OCI-LY7 (cell line): ENCODE data around the gene MTCH2. TPM values are rescaled to one million over a fixed set of nuclear protein-coding genes. Genes with fewer than 3 reads are reported as not detected.
A peak's percentile ranks its signal among the peaks of the same experiment; 100 is the strongest.

ENCODE experiments used
- BruUV-seq: library from RNA; stranded (reverse); fragments of 400-500 nt; replicated peaks from 2 replicates; lab custom pipeline; 2021; lab: Mats Ljungman, UMichigan
- CTCF ChIA-PET: fragments of 300-600 bp; sonication (Branson Sonifier 250); formaldehyde crosslinking; loops from one replicate; lab custom pipeline; 2022; ENCODE audit warnings: antibody characterized with exemption; ENCODE audit not compliant: unreplicated experiment; lab: Charles Lee
- POLR2A ChIA-PET: fragments of 300-600 bp; sonication (Branson Sonifier 250); formaldehyde crosslinking; loops from one replicate; lab custom pipeline; 2022; ENCODE audit warnings: antibody characterized with exemption; lab: Charles Lee
- DNase-seq: peaks from one replicate; pipeline ENCODE4 v3.0.0-alpha.2; 2015; ENCODE audit warnings: low spot score
- H2AFZ ChIP-seq: fragments of 200-600 bp; sonication (generic), shearing (Covaris generic); 2 replicates; pipeline ENCODE4 v1.6.1; 2014; ENCODE audit warnings: mild to moderate bottlenecking, antibody characterized with exemption, low read length, moderate library complexity
- H3K27ac ChIP-seq: fragments of 200-600 bp; sonication (generic); 2 replicates; pipeline ENCODE4 v1.5.1; 2014; ENCODE audit warnings: mixed run types, low read depth, mild to moderate bottlenecking, moderate library complexity, low read length, inconsistent platforms; ENCODE audit not compliant: poor library complexity, severe bottlenecking
- H3K36me3 ChIP-seq: fragments of 200-600 bp; sonication (generic); 2 replicates; pipeline ENCODE4 v1.6.1; 2014; ENCODE audit warnings: mild to moderate bottlenecking, antibody characterized with exemption, low read length, moderate library complexity, mixed read lengths; ENCODE audit not compliant: insufficient read depth
- H3K4me1 ChIP-seq: fragments of 200-600 bp; sonication (generic); 2 replicates; pipeline ENCODE4 v1.5.1; 2014; ENCODE audit warnings: mild to moderate bottlenecking, low read length; ENCODE audit not compliant: insufficient read depth, poor library complexity, severe bottlenecking
- H3K4me2 ChIP-seq: fragments of 200-600 bp; sonication (generic); 2 replicates; pipeline ENCODE4 v1.6.1; 2014; ENCODE audit warnings: mild to moderate bottlenecking, low read length
- H3K4me3 ChIP-seq: fragments of 200-600 bp; sonication (generic); 2 replicates; pipeline ENCODE4 v1.5.1; 2014; ENCODE audit warnings: mild to moderate bottlenecking, low read depth, low read length; ENCODE audit not compliant: poor library complexity, severe bottlenecking
- H3K79me2 ChIP-seq: fragments of 200-600 bp; sonication (generic); 2 replicates; pipeline ENCODE4 v1.6.1; 2016; ENCODE audit warnings: low read depth, mild to moderate bottlenecking, low read length, moderate library complexity, mixed read lengths; ENCODE audit not compliant: insufficient read depth
- H3K9me2 ChIP-seq: fragments of 200-600 bp; sonication (generic); 2 replicates; pipeline ENCODE4 v1.6.1; 2016; ENCODE audit warnings: mild to moderate bottlenecking, low read length, mixed read lengths; ENCODE audit not compliant: insufficient read depth
- H3K9me3 ChIP-seq: fragments of 200-600 bp; sonication (generic); 2 replicates; pipeline ENCODE4 v1.6.1; 2014; ENCODE audit warnings: mild to moderate bottlenecking, mixed run types, low read length, mixed read lengths
- H4K20me1 ChIP-seq: fragments of 200-600 bp; sonication (generic); 2 replicates; pipeline ENCODE4 v1.6.1; 2014; ENCODE audit warnings: mild to moderate bottlenecking, antibody characterized with exemption, low read length, moderate library complexity, mixed read lengths; ENCODE audit not compliant: insufficient read depth
- CTCF ChIP-seq: fragments of 200-600 bp; sonication (generic); conservative IDR thresholded peaks from 2 replicates; pipeline ENCODE4 v1.5.1; 2014; ENCODE audit warnings: mild to moderate bottlenecking, antibody characterized with exemption, low read length, moderate library complexity, mixed read lengths
- EZH2phosphoT487 ChIP-seq: fragments of 200-600 bp; sonication (generic); IDR thresholded peaks from 2 replicates; pipeline ENCODE4 v1.6.1; 2018; ENCODE audit warnings: low read depth, borderline replicate concordance, mild to moderate bottlenecking, mixed run types, antibody characterized with exemption, low read length, moderate library complexity, mixed read lengths
- intact Hi-C: fragments of 100-400 bp; cut with micrococcal nuclease; formaldehyde crosslinking; loops from one replicate; pipeline ENCODE4 v1.10.0; 2022; ENCODE audit not compliant: unreplicated experiment
- total RNA-seq, 2 experiments: library from RNA; depleted of rRNA in 1 of 2; stranded (reverse); fragments of >200 nt in 1 of 2; shearing (Covaris generic) in 1 of 2; gene quantifications; 2 replicates each; pipeline ENCODE4 v1.2.3, GENCODE V29; 2014 to 2022

MTCH2 gene
- total RNA-seq, 2 experiments from 2014 or later: 64.8 to 119 TPM

GRCh38 chr11:47620836-47621378 is 21.5 kb downstream of the MTCH2 start:
- intact Hi-C loops: no loop called here
- H3K4me1 ChIP-seq: no peaks in the 10 kb centered on the region
- ChIA-PET POLR2A (interaction anchor here (0.5 to 1.6 kb wide), 6 partner anchors 8 to 760 kb away, joined by 3 to 5 read pairs (median 4); no protein-coding TSS in a partner anchor), CTCF (no interaction called here)
- DNase-seq: no peak
- H3K4me3 ChIP-seq: no peak overlapping the region
- TF ChIP-seq CTCF (no peak), EZH2phosphoT487 (no peak)
- H3K9me3 ChIP-seq: no peaks in the 10 kb centered on the region
- H3K9me2 ChIP-seq: no peaks in the 10 kb centered on the region
- no peaks in the 10 kb centered on the region for H4K20me1 ChIP-seq
- BruUV-seq: no TSS peak
- H3K27ac ChIP-seq: no peak overlapping the region
- H3K36me3 ChIP-seq: peaks cover 80% of the 10 kb centered on the region
- no peak overlapping the region for H2AFZ ChIP-seq
- no peak overlapping the region for H3K4me2 ChIP-seq
- no peaks in the 10 kb centered on the region for H3K79me2 ChIP-seq

DNA sequence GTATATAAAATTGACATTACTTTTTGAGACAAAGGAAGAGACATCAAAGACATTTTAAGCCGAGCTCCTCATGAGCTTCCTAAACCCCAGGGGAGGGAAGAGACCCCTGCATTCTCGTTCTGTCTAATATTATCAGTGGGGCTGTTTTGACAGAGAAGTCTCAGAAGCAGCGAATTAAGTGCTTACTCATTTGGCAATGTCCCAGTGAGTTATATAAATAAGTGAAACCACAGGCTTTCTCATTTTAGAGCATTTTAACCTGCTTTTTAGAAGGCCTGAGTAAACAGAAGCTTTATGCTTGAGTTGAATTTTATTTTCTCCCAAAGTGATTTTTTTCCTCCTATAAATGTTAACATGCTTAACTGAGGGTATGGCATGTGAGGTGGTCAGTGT is 24.9 kb downstream of the MTCH2 start:
- CTCF ChIA-PET: no interaction called here
- intact Hi-C loops: loop anchor here (5.0 kb wide), 1 partner anchor 130 kb away; no protein-coding TSS in a partner anchor
- H3K9me3 ChIP-seq: no peaks in the 10 kb centered on the region
- no peaks in the 10 kb centered on the region for H3K4me1 ChIP-seq
- no peaks in the 10 kb centered on the region for H4K20me1 ChIP-seq
- no peak for DNase-seq
- no peak overlapping the region for H3K4me2 ChIP-seq
- no peaks in the 10 kb centered on the region for H3K79me2 ChIP-seq
- POLR2A ChIA-PET: interaction anchor here (0.7 to 0.8 kb wide), 2 partner anchors 11 to 420 kb away, joined by 3 read pairs; no protein-coding TSS in a partner anchor
- TF ChIP-seq EZH2phosphoT487 (no peak), CTCF (peak; percentile 29; the same call in 1 of the 2 replicates)
- peaks cover 49% of the 10 kb centered on the region for H3K36me3 ChIP-seq
- no peak overlapping the region for H3K27ac ChIP-seq
- H2AFZ ChIP-seq: no peak overlapping the region
- TSS peak; percentile 20 for BruUV-seq
- no peak overlapping the region for H3K4me3 ChIP-seq
- H3K9me2 ChIP-seq: no peaks in the 10 kb centered on the region
